KMS-11 (cell line): ENCODE results near the gene XCL2.

Experiments used
- H2AFZ ChIP-seq: fragments of 200-600 bp; sonication (generic); 2 replicates; pipeline ENCODE4 v1.6.1; 2016; ENCODE audit warnings: antibody characterized with exemption, mixed run types, low read depth
- H3K27ac ChIP-seq: fragments of 200-600 bp; sonication (generic); 2 replicates; pipeline ENCODE4 v1.6.1; 2016; ENCODE audit warnings: mild to moderate bottlenecking, mixed run types
- H3K27me3 ChIP-seq: fragments of 200-600 bp; sonication (generic); 2 replicates; pipeline ENCODE4 v1.6.1; 2017; ENCODE audit warnings: mild to moderate bottlenecking, low read depth, mixed run types, moderate library complexity; ENCODE audit not compliant: insufficient read depth
- H3K36me3 ChIP-seq: fragments of 200-600 bp; sonication (generic); 2 replicates; pipeline ENCODE4 v1.6.1; 2017; ENCODE audit warnings: mild to moderate bottlenecking, mixed run types; ENCODE audit not compliant: insufficient read depth
- H3K4me1 ChIP-seq: fragments of 200-600 bp; sonication (generic); 2 replicates; pipeline ENCODE4 v1.6.1; 2016; ENCODE audit warnings: mild to moderate bottlenecking, low read depth, mixed run types; ENCODE audit not compliant: poor library complexity, severe bottlenecking
- H3K4me2 ChIP-seq: fragments of 200-600 bp; sonication (generic); 2 replicates; pipeline ENCODE4 v1.7.0; 2016; ENCODE audit warnings: mild to moderate bottlenecking, mixed run types
- H3K4me3 ChIP-seq: fragments of 200-600 bp; sonication (generic); IDR thresholded peaks from 2 replicates; pipeline ENCODE4 v1.6.1; 2017; ENCODE audit warnings: low read depth, low read length, mixed read lengths; ENCODE audit not compliant: insufficient read depth
- H3K79me2 ChIP-seq: fragments of 200-600 bp; sonication (generic); 2 replicates; pipeline ENCODE4 v1.6.1; 2016; ENCODE audit warnings: low read depth, mixed run types; ENCODE audit not compliant: insufficient read depth
- H3K9ac ChIP-seq: fragments of 200-600 bp; sonication (generic); 2 replicates; pipeline ENCODE4 v1.6.1; 2016; ENCODE audit warnings: mild to moderate bottlenecking, mixed run types
- H4K20me1 ChIP-seq: fragments of 200-600 bp; sonication (generic); 2 replicates; pipeline ENCODE4 v1.6.1; 2016; ENCODE audit warnings: mild to moderate bottlenecking, mixed run types; ENCODE audit not compliant: insufficient read depth
- TF ChIP-seq, protein P1 (sequence below): fragments of 200-600 bp; sonication (generic); conservative IDR thresholded peaks from 2 replicates; pipeline ENCODE4 v1.6.1; 2017; ENCODE audit warnings: low read depth, mild to moderate bottlenecking, antibody characterized with exemption, low read length, moderate library complexity, mixed read lengths

Gene XCL2

GRCh38 chr1:168531615-168532345 lies 12.0 kb downstream of the XCL2 start:
- no peaks in the 10 kb centered on the region for H3K79me2 ChIP-seq
- H3K27ac ChIP-seq: no peak overlapping the region
- H2AFZ ChIP-seq: no peak overlapping the region
- H3K4me2 ChIP-seq: no peak overlapping the region
- TF ChIP-seq, protein P1, sequence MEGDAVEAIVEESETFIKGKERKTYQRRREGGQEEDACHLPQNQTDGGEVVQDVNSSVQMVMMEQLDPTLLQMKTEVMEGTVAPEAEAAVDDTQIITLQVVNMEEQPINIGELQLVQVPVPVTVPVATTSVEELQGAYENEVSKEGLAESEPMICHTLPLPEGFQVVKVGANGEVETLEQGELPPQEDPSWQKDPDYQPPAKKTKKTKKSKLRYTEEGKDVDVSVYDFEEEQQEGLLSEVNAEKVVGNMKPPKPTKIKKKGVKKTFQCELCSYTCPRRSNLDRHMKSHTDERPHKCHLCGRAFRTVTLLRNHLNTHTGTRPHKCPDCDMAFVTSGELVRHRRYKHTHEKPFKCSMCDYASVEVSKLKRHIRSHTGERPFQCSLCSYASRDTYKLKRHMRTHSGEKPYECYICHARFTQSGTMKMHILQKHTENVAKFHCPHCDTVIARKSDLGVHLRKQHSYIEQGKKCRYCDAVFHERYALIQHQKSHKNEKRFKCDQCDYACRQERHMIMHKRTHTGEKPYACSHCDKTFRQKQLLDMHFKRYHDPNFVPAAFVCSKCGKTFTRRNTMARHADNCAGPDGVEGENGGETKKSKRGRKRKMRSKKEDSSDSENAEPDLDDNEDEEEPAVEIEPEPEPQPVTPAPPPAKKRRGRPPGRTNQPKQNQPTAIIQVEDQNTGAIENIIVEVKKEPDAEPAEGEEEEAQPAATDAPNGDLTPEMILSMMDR: no peak
- no peak overlapping the region for H3K9ac ChIP-seq
- no peaks in the 10 kb centered on the region for H3K4me1 ChIP-seq
- no peaks in the 10 kb centered on the region for H3K27me3 ChIP-seq
- H3K36me3 ChIP-seq: no peaks in the 10 kb centered on the region
- H4K20me1 ChIP-seq: no peaks in the 10 kb centered on the region
- H3K4me3 ChIP-seq: no peak overlapping the region

DNA sequence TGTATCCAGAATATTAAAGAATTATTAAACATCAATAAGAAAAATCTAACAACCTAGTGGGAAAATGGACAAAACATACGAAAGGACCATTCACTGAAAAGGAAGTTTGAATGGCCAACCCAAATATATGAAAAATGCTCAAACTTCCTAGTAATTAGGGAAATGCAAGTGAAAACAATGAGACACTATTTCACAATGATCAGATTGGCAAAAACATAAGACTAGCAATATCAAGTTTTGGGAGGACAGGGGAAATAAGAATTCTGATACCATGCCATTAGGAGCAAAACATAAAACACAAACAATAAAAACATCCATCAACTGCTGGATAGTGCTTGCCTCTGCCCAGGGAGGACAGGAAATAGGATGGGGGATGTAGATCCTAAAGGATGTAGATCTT lies 14.3 kb downstream of the XCL2 start:
- no peak overlapping the region for H3K27ac ChIP-seq
- no peak overlapping the region for H3K4me2 ChIP-seq
- no peak overlapping the region for H2AFZ ChIP-seq
- H3K36me3 ChIP-seq: no peaks in the 10 kb centered on the region
- H3K4me3 ChIP-seq: no peak overlapping the region
- no peaks in the 10 kb centered on the region for H3K79me2 ChIP-seq
- H3K9ac ChIP-seq: no peak overlapping the region
- H4K20me1 ChIP-seq: no peaks in the 10 kb centered on the region
- no peaks in the 10 kb centered on the region for H3K27me3 ChIP-seq
- H3K4me1 ChIP-seq: no peaks in the 10 kb centered on the region
- TF ChIP-seq, protein P1: no peak

- Histone ChIP-seq H3K4me1 (no peaks in the 10 kb centered on the region), H3K27ac (no peak overlapping the region), H3K27me3 (no peaks in the 10 kb centered on the region), H3K79me2 (no peaks in the 10 kb centered on the region), H3K4me3 (no peak overlapping the region), H2AFZ (no peak overlapping the region), H4K20me1 (no peaks in the 10 kb centered on the region), H3K4me2 (no peak overlapping the region), H3K9ac (no peak overlapping the region), H3K36me3 (no peaks in the 10 kb centered on the region)
- TF ChIP-seq, protein P1: no peak
Observed at GRCh38 chr1:168521401-168522000, 22.3 kb downstream of the XCL2 start.

- no peaks in the 10 kb centered on the region for H3K36me3 ChIP-seq
- H3K9ac ChIP-seq: no peak overlapping the region
- H2AFZ ChIP-seq: no peak overlapping the region
- H3K4me1 ChIP-seq: no peaks in the 10 kb centered on the region
- H3K27ac ChIP-seq: no peak overlapping the region
- H3K79me2 ChIP-seq: no peaks in the 10 kb centered on the region
- TF ChIP-seq, protein P1: no peak
- no peaks in the 10 kb centered on the region for H4K20me1 ChIP-seq
- H3K27me3 ChIP-seq: no peaks in the 10 kb centered on the region
- H3K4me3 ChIP-seq: no peak overlapping the region
- H3K4me2 ChIP-seq: no peak overlapping the region
Observed at GRCh38 chr1:168520832-168521231, 23.0 kb downstream of the XCL2 start.
